ENCODE measurements around the gene LRRC61.
"Not testable (repeated sequence)": the region's sequence is repeated elsewhere in the genome, so short reads cannot be mapped to it uniquely, and the experiment has no call there.

The LRRC61 gene

GRCh38 chr7:150322833-150323681, at the start of gene LRRC61, which contains the start of gene ACTR3C:
Gene LRRC61 (plus strand): TSS chr7:150323355. CDS start chr7:150336862, 13,507 bp downstream.
Gene ACTR3C (minus strand): TSS chr7:150323545. CDS start chr7:150295296, 28,249 bp downstream.
- no peak for DNase-seq

- DNase-seq: peak; percentile 28
These were observed 46.9 kb upstream of the LRRC61 start for GRCh38 chr7:150276132-150276695.

GRCh38 chr7:150278383-150278782, 44.8 kb upstream of the LRRC61 start:
- DNase-seq: not testable (repeated sequence)

- DNase-seq: not testable (repeated sequence)
These were observed 41.3 kb upstream of the LRRC61 start for GRCh38 chr7:150281681-150282403.

- not testable (repeated sequence) for DNase-seq
These were observed 40.0 kb upstream of the LRRC61 start for GRCh38 chr7:150283111-150283510.

GRCh38 chr7:150283608-150284007, 39.5 kb upstream of the LRRC61 start:
- not testable (repeated sequence) for DNase-seq

GRCh38 chr7:150285849-150286754, 37.1 kb upstream of the LRRC61 start:
- peak; percentile 17 for DNase-seq

GRCh38 chr7:150287815-150288214, 35.3 kb upstream of the LRRC61 start:
- DNase-seq: not testable (repeated sequence)

GRCh38 chr7:150288816-150289215, 34.3 kb upstream of the LRRC61 start:
- DNase-seq: not testable (repeated sequence)

- not testable (repeated sequence) for DNase-seq
These were observed 32.8 kb upstream of the LRRC61 start for GRCh38 chr7:150290317-150290716.

- not testable (repeated sequence) for DNase-seq
These were observed 28.1 kb upstream of the LRRC61 start for GRCh38 chr7:150295027-150295426.

GRCh38 chr7:150295614-150296013, 27.5 kb upstream of the LRRC61 start:
- not testable (repeated sequence) for DNase-seq

- not testable (repeated sequence) for DNase-seq
These were observed 26.4 kb upstream of the LRRC61 start for GRCh38 chr7:150296802-150297201.

- DNase-seq: not testable (repeated sequence)
These were observed 25.2 kb upstream of the LRRC61 start for GRCh38 chr7:150297978-150298377.

- DNase-seq: not testable (repeated sequence)
These were observed 20.2 kb upstream of the LRRC61 start for GRCh38 chr7:150302908-150303310.

- not testable (repeated sequence) for DNase-seq
These were observed 18.5 kb upstream of the LRRC61 start for GRCh38 chr7:150304499-150305258.

GRCh38 chr7:150305259-150305902, 17.8 kb upstream of the LRRC61 start:
- not testable (repeated sequence) for DNase-seq

GRCh38 chr7:150305903-150306284, 17.3 kb upstream of the LRRC61 start:
- not testable (repeated sequence) for DNase-seq

GRCh38 chr7:150306377-150306776, 16.8 kb upstream of the LRRC61 start:
- DNase-seq: not testable (repeated sequence)

GRCh38 chr7:150307129-150307528, 16.0 kb upstream of the LRRC61 start:
- DNase-seq: no peak

- DNase-seq: no peak
These were observed 15.3 kb upstream of the LRRC61 start for GRCh38 chr7:150307904-150308303.

All from midbrain (tissue), 1 donor.